ENCODE data around the gene LASP1NB.

LASP1NB gene

DNA sequence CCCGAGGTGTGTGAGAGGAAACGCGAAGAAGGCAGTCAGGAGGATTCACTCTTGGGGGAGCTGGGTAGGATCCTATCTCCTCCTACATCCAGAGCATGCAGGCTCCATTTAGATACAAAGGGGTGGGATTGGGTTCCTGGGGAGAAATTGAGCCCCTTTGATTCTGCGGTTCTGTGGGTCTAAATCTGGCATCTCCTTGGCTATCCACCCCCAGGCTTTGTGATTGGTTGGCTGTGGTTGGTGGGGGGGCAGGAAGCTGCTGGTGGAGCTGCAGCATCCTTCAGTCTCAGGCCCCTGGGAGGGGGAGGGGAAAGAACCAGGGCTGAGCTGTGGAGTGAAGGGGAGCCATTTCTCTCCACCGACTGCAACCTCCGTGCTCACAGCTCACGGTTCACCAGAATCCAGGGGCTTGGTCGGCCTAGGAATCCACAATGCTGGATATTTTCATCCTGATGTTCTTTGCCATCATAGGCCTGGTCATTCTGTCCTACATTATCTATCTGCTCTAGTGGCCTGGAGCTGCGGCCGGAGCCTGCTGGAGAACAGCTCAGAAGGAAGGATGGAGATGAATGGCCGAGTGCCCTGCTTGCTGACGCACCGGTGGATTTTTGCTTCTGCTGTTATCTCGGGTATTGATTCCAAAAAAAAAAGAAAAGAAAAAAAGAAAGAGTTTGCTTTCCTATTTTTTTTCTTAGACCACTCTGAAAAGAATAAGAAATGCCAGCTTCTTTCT is at the start of gene LASP1NB:
Gene LASP1NB, plus strand, starts transcription at position 352 of the 733 bp plus-strand sequence.
- Histone ChIP-seq H3K27ac (peak within 1 kb of the TSS; percentile 83), H3K9me3 (no peaks in the 10 kb centered on the region), H3K4me3 (ENCODE audit: low read depth in 1 of 2, low read length in 1 of 2) (no peak within 1 kb of the TSS), H3K4me1 (ENCODE audit: control insufficient read depth in 1 of 2, insufficient read depth in 1 of 2, low read depth in 1 of 2, low read length in 1 of 2) (peaks cover 53 to 64% of the 10 kb centered on the region in 2 experiments), H3K27me3 (no peaks in the 10 kb centered on the region), H3K36me3 (peaks cover 19% of the 10 kb centered on the region)
- TF ChIP-seq, protein P1, sequence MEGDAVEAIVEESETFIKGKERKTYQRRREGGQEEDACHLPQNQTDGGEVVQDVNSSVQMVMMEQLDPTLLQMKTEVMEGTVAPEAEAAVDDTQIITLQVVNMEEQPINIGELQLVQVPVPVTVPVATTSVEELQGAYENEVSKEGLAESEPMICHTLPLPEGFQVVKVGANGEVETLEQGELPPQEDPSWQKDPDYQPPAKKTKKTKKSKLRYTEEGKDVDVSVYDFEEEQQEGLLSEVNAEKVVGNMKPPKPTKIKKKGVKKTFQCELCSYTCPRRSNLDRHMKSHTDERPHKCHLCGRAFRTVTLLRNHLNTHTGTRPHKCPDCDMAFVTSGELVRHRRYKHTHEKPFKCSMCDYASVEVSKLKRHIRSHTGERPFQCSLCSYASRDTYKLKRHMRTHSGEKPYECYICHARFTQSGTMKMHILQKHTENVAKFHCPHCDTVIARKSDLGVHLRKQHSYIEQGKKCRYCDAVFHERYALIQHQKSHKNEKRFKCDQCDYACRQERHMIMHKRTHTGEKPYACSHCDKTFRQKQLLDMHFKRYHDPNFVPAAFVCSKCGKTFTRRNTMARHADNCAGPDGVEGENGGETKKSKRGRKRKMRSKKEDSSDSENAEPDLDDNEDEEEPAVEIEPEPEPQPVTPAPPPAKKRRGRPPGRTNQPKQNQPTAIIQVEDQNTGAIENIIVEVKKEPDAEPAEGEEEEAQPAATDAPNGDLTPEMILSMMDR (IDR thresholded peaks at IDR 0.05), result no peak

DNA sequence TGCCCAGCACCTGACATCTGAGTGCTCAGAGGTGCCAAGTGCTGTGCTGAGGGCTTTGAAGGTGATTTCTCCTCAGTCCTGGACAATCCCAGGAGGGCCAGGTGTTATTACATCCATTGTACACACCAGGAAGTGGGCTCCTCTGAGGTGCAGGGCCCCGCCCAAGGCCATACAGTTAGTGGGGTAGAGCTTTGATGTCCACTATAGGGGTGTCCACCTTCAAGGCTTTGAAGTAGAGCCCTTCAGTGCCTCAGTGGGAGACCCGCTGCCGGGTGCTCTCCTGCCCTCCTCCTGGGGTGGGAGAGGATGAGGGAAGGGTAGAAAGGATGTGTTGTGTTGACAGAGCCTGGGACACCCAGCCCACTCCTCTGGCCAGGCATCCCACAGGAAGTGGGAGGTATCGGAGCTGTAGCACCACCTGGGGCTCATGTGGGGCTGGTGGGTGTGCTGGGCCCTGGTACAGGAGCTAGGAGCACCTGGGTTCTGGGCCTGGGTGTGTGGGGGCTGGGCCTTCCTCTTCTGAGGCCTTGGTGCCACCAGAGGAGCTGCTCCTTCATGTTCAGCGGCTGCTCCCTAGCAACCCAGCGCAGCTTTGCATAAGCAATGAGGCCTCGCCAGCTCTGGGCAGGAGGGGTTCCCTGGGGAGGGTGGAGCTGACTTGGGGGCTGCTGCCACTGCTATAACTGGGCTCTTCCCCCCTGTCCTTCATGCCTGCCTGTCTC is 48.1 kb upstream of the LASP1NB start:
- H3K27ac ChIP-seq, result peak overlapping the region; percentile 76
- H3K36me3 ChIP-seq, result peaks cover 63% of the 10 kb centered on the region
- no peak overlapping the region for H3K4me3 ChIP-seq (ENCODE audit: low read depth in 1 of 2, low read length in 1 of 2)

DNA sequence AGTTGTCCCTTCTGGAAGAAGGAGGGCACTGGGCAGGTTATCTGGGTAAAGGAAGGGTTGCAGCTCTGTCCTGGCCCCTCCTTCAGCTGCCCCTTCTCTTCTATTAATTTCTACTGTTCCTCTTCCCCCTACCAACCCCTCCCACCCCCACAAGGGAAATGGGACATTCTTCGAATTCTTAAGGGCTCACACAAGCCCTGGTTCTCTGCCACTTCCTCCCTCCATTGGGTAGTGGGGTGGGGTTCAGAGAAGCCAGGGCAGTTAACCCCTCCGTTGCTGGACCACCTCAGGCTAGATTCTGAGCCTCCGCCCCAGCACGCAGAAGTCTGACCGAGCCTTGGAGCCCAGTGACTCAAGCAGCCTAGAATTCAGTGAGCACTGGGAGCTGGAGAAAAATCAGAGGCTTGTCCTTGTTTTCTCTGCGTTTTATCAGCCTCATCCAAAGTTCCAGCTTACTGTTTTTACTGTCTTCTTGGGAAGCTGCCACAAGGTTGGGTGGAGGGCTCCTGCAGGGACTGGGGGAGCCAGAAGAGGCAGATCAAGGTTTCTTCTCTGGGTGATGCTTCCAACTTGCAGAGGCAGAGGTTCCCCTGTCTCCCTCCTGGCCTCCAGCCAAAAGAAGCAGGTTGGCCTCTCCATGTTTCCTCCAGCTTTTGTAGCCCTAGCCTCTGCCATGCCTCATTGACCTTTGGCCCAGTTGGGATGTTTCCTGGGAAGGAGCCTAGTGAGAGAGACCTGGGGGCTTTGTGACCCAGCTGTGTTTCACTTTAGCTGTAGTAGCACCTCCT is 45.3 kb upstream of the LASP1NB start:
- Histone ChIP-seq H3K27me3 (no peaks in the 10 kb centered on the region), H3K36me3 (peaks cover 67% of the 10 kb centered on the region), H3K9me3 (no peaks in the 10 kb centered on the region), H3K4me1 (ENCODE audit: control insufficient read depth in 1 of 2, insufficient read depth in 1 of 2, low read depth in 1 of 2, low read length in 1 of 2) (peaks cover 83 to 90% of the 10 kb centered on the region in 2 experiments), H3K27ac (peak overlapping the region; percentile 87), H3K4me3 (ENCODE audit: low read depth in 1 of 2, low read length in 1 of 2) (no peak overlapping the region)
- TF ChIP-seq, protein P1 (IDR thresholded peaks at IDR 0.05), result no peak

More for the DNA sequence above, 48.1 kb upstream of the LASP1NB start:
- TF ChIP-seq, protein P1 (IDR thresholded peaks at IDR 0.05), result no peak
- no peaks in the 10 kb centered on the region for H3K9me3 ChIP-seq
- peaks cover 83 to 90% of the 10 kb centered on the region in 2 experiments for H3K4me1 ChIP-seq (ENCODE audit: control insufficient read depth in 1 of 2, insufficient read depth in 1 of 2, low read depth in 1 of 2, low read length in 1 of 2)
- no peaks in the 10 kb centered on the region for H3K27me3 ChIP-seq

DNA sequence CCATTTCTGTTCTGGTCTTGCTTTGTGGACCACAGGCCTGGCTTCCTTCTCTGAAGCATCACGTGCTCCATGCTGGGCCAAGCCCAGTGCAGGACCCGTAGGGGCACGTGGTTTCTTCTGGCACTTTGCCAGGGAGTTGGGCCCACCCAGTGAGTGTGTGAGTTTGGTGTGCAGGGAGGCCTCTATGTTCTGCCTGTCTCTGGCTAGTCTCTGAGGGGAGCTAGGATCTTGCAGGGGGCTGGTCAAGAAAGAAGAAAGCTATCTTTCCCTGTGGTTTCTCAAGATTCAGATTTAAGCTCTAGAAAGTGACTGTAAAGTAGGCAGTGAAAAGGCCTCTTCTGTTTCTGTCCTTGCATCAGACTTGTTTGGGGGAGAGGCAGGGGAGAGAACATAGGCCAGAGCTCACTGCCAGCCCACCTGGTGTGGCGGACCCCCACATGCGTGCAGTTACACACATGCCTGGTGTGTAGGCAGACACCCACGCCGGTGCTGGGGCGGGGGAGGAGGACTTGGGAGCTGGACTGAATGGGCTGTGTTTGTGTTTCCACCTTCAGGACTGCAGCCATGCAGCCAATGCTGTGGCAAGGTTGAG is 43.7 kb upstream of the LASP1NB start:
- peak overlapping the region; percentile 87 for H3K27ac ChIP-seq
- no peak overlapping the region for H3K4me3 ChIP-seq (ENCODE audit: low read depth in 1 of 2, low read length in 1 of 2)
- H3K27me3 ChIP-seq, result no peaks in the 10 kb centered on the region
- no peaks in the 10 kb centered on the region for H3K9me3 ChIP-seq
- TF ChIP-seq, protein P1 (IDR thresholded peaks at IDR 0.05), result no peak
- peaks cover 83% of the 10 kb centered on the region for H3K36me3 ChIP-seq
- peaks cover 88 to 97% of the 10 kb centered on the region in 2 experiments for H3K4me1 ChIP-seq (ENCODE audit: control insufficient read depth in 1 of 2, insufficient read depth in 1 of 2, low read depth in 1 of 2, low read length in 1 of 2)

DNA sequence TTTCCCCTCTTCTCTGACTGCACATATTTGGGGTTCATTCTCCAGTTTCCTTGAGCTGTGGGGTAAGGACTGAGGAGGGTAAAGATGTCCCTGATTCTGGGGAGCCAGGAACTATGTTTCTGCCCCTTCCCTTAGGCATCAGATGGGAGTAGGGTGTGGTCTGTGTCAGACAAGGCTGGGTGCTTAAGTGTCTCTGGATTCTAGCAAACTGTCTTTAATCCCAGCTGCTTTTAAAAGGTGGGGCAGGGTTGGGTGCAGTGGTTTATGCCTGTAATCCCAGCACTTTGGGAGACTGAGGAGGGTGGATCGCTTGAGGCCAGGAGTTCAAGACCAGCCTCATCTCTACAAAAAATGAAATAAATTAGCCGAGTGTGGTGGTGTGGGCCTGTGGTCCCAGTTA is 42.5 kb upstream of the LASP1NB start:
- Histone ChIP-seq H3K4me3 (ENCODE audit: low read depth in 1 of 2, low read length in 1 of 2) (peak overlapping the region in 1 of 2 experiments; percentile 40), H3K9me3 (no peaks in the 10 kb centered on the region), H3K27me3 (no peaks in the 10 kb centered on the region), H3K27ac (peak overlapping the region; percentile 87), H3K4me1 (ENCODE audit: control insufficient read depth in 1 of 2, insufficient read depth in 1 of 2, low read depth in 1 of 2, low read length in 1 of 2) (peaks cover 88 to 97% of the 10 kb centered on the region in 2 experiments), H3K36me3 (peaks cover 87% of the 10 kb centered on the region)
- TF ChIP-seq, protein P1 (IDR thresholded peaks at IDR 0.05), result no peak

All from neutrophil (primary cell).